Measurements from ENCODE around the gene DRC3. TPM values are rescaled to one million over a fixed set of nuclear protein-coding genes. Genes with fewer than 3 reads are reported as not detected.
"Not testable (repeated sequence)": the region's sequence is repeated elsewhere in the genome, so short reads cannot be mapped to it uniquely, and the experiment has no call there.

The DRC3 gene
- total RNA-seq, 1 donor from 2014 or later: 5.1 TPM

- peak; percentile 62 for DNase-seq (ENCODE audit: low spot score)
These were observed 32.2 kb upstream of the DRC3 start for GRCh38 chr17:17940441-17940911.

- DNase-seq (ENCODE audit: low spot score): no peak
These were observed 31.6 kb upstream of the DRC3 start for GRCh38 chr17:17941015-17941414.

GRCh38 chr17:17942846-17943245, 29.8 kb upstream of the DRC3 start:
- peak; percentile 67 for DNase-seq (ENCODE audit: low spot score)

- DNase-seq (ENCODE audit: low spot score): no peak
These were observed 29.2 kb upstream of the DRC3 start for GRCh38 chr17:17943281-17943984.

GRCh38 chr17:17944242-17944641, 28.4 kb upstream of the DRC3 start:
- peak; percentile 58 for DNase-seq (ENCODE audit: low spot score)

GRCh38 chr17:17944743-17945142, 27.9 kb upstream of the DRC3 start:
- DNase-seq (ENCODE audit: low spot score): no peak

- no peak for DNase-seq (ENCODE audit: low spot score)
These were observed 26.6 kb upstream of the DRC3 start for GRCh38 chr17:17946093-17946492.

- no peak for DNase-seq (ENCODE audit: low spot score)
These were observed 25.4 kb upstream of the DRC3 start for GRCh38 chr17:17947309-17947708.

- no peak for DNase-seq (ENCODE audit: low spot score)
These were observed 24.7 kb upstream of the DRC3 start for GRCh38 chr17:17947966-17948365.

GRCh38 chr17:17950347-17950746, 22.3 kb upstream of the DRC3 start:
- DNase-seq (ENCODE audit: low spot score): no peak

GRCh38 chr17:17950806-17951205, 21.9 kb upstream of the DRC3 start:
- DNase-seq (ENCODE audit: low spot score): no peak

- no peak for DNase-seq (ENCODE audit: low spot score)
These were observed 21.1 kb upstream of the DRC3 start for GRCh38 chr17:17951524-17951923.

- no peak for DNase-seq (ENCODE audit: low spot score)
These were observed 20.0 kb upstream of the DRC3 start for GRCh38 chr17:17952691-17953090.

GRCh38 chr17:17954079-17954478, 18.6 kb upstream of the DRC3 start:
- DNase-seq (ENCODE audit: low spot score): no peak

- not testable (repeated sequence) for DNase-seq (ENCODE audit: low spot score)
These were observed 16.8 kb upstream of the DRC3 start for GRCh38 chr17:17955790-17956341.

GRCh38 chr17:17957584-17957916, 15.1 kb upstream of the DRC3 start:
- DNase-seq (ENCODE audit: low spot score): no peak

GRCh38 chr17:17958982-17959381, 13.7 kb upstream of the DRC3 start:
- DNase-seq (ENCODE audit: low spot score): no peak

- no peak for DNase-seq (ENCODE audit: low spot score)
These were observed 12.9 kb upstream of the DRC3 start for GRCh38 chr17:17959520-17960361.

GRCh38 chr17:17960500-17961030, 12.1 kb upstream of the DRC3 start:
- DNase-seq (ENCODE audit: low spot score): no peak

- DNase-seq (ENCODE audit: low spot score): no peak
These were observed 9.6 kb upstream of the DRC3 start for GRCh38 chr17:17963066-17963465.

- no peak for DNase-seq (ENCODE audit: low spot score)
These were observed 8.8 kb upstream of the DRC3 start for GRCh38 chr17:17963694-17964436.

GRCh38 chr17:17964710-17965109, 8.0 kb upstream of the DRC3 start:
- no peak for DNase-seq (ENCODE audit: low spot score)
